ENCODE measurements around the gene RPS6KA2.

The RPS6KA2 gene

GRCh38 chr6:166562726-166563125 lies 64.3 kb downstream of the RPS6KA2 start:
- no peak overlapping the region for H3K4me3 ChIP-seq (ENCODE audit: low read depth, low read length)
- DNase-seq (ENCODE audit: low read depth) = no peak
- no peak for TF ChIP-seq CTCF (IDR thresholded peaks at IDR 0.05; ENCODE audit: low read depth, low read length, missing control alignments)

GRCh38 chr6:166561771-166562359 lies 65.2 kb downstream of the RPS6KA2 start:
- no peak for DNase-seq (ENCODE audit: low read depth)
- TF ChIP-seq CTCF (IDR thresholded peaks at IDR 0.05; ENCODE audit: low read depth, low read length, missing control alignments) = no peak
- H3K4me3 ChIP-seq (ENCODE audit: low read depth, low read length) = no peak overlapping the region

- no peak overlapping the region for H3K4me3 ChIP-seq (ENCODE audit: low read depth, low read length)
- no peak for DNase-seq (ENCODE audit: low read depth)
- TF ChIP-seq CTCF (IDR thresholded peaks at IDR 0.05; ENCODE audit: low read depth, low read length, missing control alignments) = no peak
These were observed 66.8 kb downstream of the RPS6KA2 start for GRCh38 chr6:166560222-166560621.

GRCh38 chr6:166559662-166560061 lies 67.4 kb downstream of the RPS6KA2 start:
- no peak overlapping the region for H3K4me3 ChIP-seq (ENCODE audit: low read depth, low read length)
- no peak for DNase-seq (ENCODE audit: low read depth)
- no peak for TF ChIP-seq CTCF (IDR thresholded peaks at IDR 0.05; ENCODE audit: low read depth, low read length, missing control alignments)

GRCh38 chr6:166559211-166559610 lies 67.8 kb downstream of the RPS6KA2 start:
- no peak for TF ChIP-seq CTCF (IDR thresholded peaks at IDR 0.05; ENCODE audit: low read depth, low read length, missing control alignments)
- DNase-seq (ENCODE audit: low read depth) = no peak
- H3K4me3 ChIP-seq (ENCODE audit: low read depth, low read length) = no peak overlapping the region

GRCh38 chr6:166558156-166559005 lies 68.7 kb downstream of the RPS6KA2 start:
- no peak for DNase-seq (ENCODE audit: low read depth)
- TF ChIP-seq CTCF (IDR thresholded peaks at IDR 0.05; ENCODE audit: low read depth, low read length, missing control alignments) = no peak
- H3K4me3 ChIP-seq (ENCODE audit: low read depth, low read length) = no peak overlapping the region

Data from GM12864 (cell line).